Choroid plexus epithelial cell (primary cell): ENCODE measurements around the gene RCOR1.

Experiments
- DNase-seq: peaks from one replicate; pipeline ENCODE4 v3.0.0-alpha.2; 2010; ENCODE audit warnings: low read depth
- H3K4me3 ChIP-seq: 2 replicates; pipeline ENCODE4 v1.5.1; 2011; ENCODE audit warnings: low read depth, mild to moderate bottlenecking, control low read depth, low read length, moderate library complexity
- CTCF ChIP-seq: conservative IDR thresholded peaks from 2 replicates; pipeline ENCODE4 v1.5.1; 2011; ENCODE audit warnings: low read depth, mild to moderate bottlenecking, control low read depth, inconsistent platforms, low read length, moderate library complexity

The RCOR1 gene

GRCh38 chr14:102580550-102581110 lies 11.8 kb upstream of the RCOR1 start:
- no peak for TF ChIP-seq CTCF
- DNase-seq, result no peak

GRCh38 chr14:102581193-102581592 lies 11.3 kb upstream of the RCOR1 start:
- no peak for DNase-seq
- H3K4me3 ChIP-seq, result no peak overlapping the region
- no peak for TF ChIP-seq CTCF

More at GRCh38 chr14:102580550-102581110, 11.8 kb upstream of the RCOR1 start:
- H3K4me3 ChIP-seq, result no peak overlapping the region

GRCh38 chr14:102583726-102584125 lies 8.7 kb upstream of the RCOR1 start:
- TF ChIP-seq CTCF, result no peak
- no peak for DNase-seq
- no peak overlapping the region for H3K4me3 ChIP-seq

- no peak for DNase-seq
- no peak for TF ChIP-seq CTCF
- H3K4me3 ChIP-seq, result no peak overlapping the region
Measured at GRCh38 chr14:102584871-102585869, 7.3 kb upstream of the RCOR1 start.

GRCh38 chr14:102586420-102587104 lies 5.9 kb upstream of the RCOR1 start:
- DNase-seq, result no peak
- H3K4me3 ChIP-seq, result no peak overlapping the region
- TF ChIP-seq CTCF, result peak; percentile 15

GRCh38 chr14:102588821-102589220 lies 3.6 kb upstream of the RCOR1 start:
- TF ChIP-seq CTCF, result no peak
- DNase-seq, result no peak
- H3K4me3 ChIP-seq, result no peak overlapping the region
